Motor neuron (in vitro differentiated cells): Measurements from ENCODE around the gene ACAD8. TPM values are rescaled to one million over a fixed set of nuclear protein-coding genes. Genes with fewer than 3 reads are reported as not detected.
A peak's percentile ranks its signal among the peaks of the same experiment; 100 is the strongest.

ENCODE experiments used
- ATAC-seq, 8 experiments: fragments of 200-7000 bp; cut with Tn5 transposase; replicated peaks in 6 of 8; 2 replicates each; pipeline ENCODE4 v1.8.0; 2021; ENCODE audit warnings: mild to moderate bottlenecking in 8 of 8, moderate library complexity in 8 of 8
- H3K27ac ChIP-seq, 2 donors: fragments of 250-450 bp; sonication (Bioruptor Pico); 2 replicates each; pipeline ENCODE4 v1.9.0; 2021; ENCODE audit warnings: antibody characterized with exemption in 2 of 2, mild to moderate bottlenecking in 2 of 2, moderate library complexity in 1 of 2
- H3K4me1 ChIP-seq, 2 donors: fragments of 250-450 bp; sonication (Bioruptor Pico); replicated peaks in 1 of 2; 2 replicates each; pipeline ENCODE4 v1.6.1; 2021; ENCODE audit warnings: antibody characterized with exemption in 2 of 2, mild to moderate bottlenecking in 2 of 2, moderate library complexity in 1 of 2
- H3K4me3 ChIP-seq, 5 donors: fragments of 250-450 bp; sonication (Bioruptor Pico); 2 replicates each; pipeline ENCODE4 v1.9.0; 2021; ENCODE audit warnings: antibody characterized with exemption in 5 of 5, mild to moderate bottlenecking in 5 of 5, moderate library complexity in 4 of 5
- WGBS, 10 experiments: fragments of 450-650 bp; shearing (Covaris generic); methylation state at CpG; one replicate each; pipeline ENCODE4 v1.0.0; 2022; 5-methylcytosine and 5-hydroxymethylcytosine counted together
- in situ Hi-C, 9 experiments: fragments of 400-800 bp; cut with MboI; loops; one replicate each; pipeline ENCODE4 v1.15.0; 2021; ENCODE audit warnings: low sequenced_read_pairs in 9 of 9, low pct_unique_long_range_greater_than_20kb in 2 of 9; ENCODE audit not compliant: unreplicated experiment in 9 of 9
- total RNA-seq, 8 experiments: library from RNA; unstranded; fragments of 300-600 nt; gene quantifications; 2 replicates each; pipeline versions ENCODE4 v1.2.3 to v1.2.4, GENCODE V29; 2022

ACAD8 gene
- total RNA-seq, 8 experiments from 2014 or later, result 21.4 to 45.0 (median 28.2) TPM

DNA sequence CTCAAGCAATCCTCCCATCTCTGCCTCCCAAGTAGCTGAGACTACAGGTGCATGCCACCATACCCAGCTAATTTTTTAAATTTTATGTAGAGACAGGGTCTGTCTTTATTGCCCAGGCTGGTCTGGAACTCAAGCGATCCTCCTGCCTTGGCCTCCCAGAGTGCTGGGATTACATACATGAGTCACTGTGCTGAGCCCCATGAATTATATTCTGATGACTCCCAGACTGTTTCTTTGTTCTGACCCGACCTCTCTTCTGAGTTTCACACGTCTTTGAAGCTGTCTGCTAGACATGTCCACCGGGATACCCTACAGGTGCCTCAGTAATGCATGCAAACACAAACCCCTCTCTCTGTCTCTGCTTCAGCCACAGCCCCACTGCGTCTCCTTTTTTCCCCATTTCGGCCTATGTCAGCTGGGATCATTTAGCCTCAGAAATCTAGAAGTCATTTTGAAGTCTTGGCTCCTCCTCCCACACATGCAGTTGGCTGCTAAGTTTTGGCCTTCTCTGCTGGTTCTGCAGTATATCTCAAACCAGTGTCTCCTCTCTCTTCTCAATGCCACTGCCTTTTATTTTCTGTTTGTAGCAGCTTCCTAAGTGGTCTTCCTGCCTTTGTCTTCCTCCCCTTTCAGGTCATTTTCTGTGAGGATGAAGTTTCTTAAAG lies 24.1 kb upstream of the ACAD8 start:
- peak in 2 of 8 experiments; percentile 7 for ATAC-seq
- Histone ChIP-seq H3K27ac (no peak overlapping the region), H3K4me1 (peaks cover 6 to 12% of the 10 kb centered on the region in 2 donors), H3K4me3 (no peak overlapping the region)
- in situ Hi-C loops, result loop anchor here in 1 of 9 experiments (25.0 kb wide), 1 partner anchor 292 kb away; no protein-coding TSS in a partner anchor
- 20 to 71% (median 45%) methylated on average over 1 to 6 of the region's 6 CpGs; no CpG with 5 or more reads in 2 of the 10 experiments for WGBS, 10 experiments

GRCh38 chr11:134230339-134230738 lies 23.0 kb upstream of the ACAD8 start:
- Histone ChIP-seq H3K4me3 (no peak overlapping the region), H3K4me1 (peaks cover 6 to 12% of the 10 kb centered on the region in 2 donors), H3K27ac (no peak overlapping the region)
- 71 to 100% (median 79%) methylated on average over 1 to 4 of the region's 4 CpGs; no CpG with 5 or more reads in 2 of the 10 experiments for WGBS, 10 experiments
- in situ Hi-C loops, result loop anchor here in 1 of 9 experiments (25.0 kb wide), 1 partner anchor 293 kb away; no protein-coding TSS in a partner anchor
- ATAC-seq, result no peak

GRCh38 chr11:134231958-134232659 lies 21.3 kb upstream of the ACAD8 start:
- no peak overlapping the region for H3K27ac ChIP-seq
- H3K4me1 ChIP-seq, result peaks cover 0 to under 1% of the 10 kb centered on the region in 2 donors
- in situ Hi-C loops, result loop anchor here in 1 of 9 experiments (25.0 kb wide), 1 partner anchor 295 kb away; no protein-coding TSS in a partner anchor
- ATAC-seq, result no peak
- no peak overlapping the region for H3K4me3 ChIP-seq
- 67 to 100% (median 86%) methylated on average over 1 to 7 of the region's 10 CpGs; no CpG with 5 or more reads in 1 of the 10 experiments for WGBS, 10 experiments

DNA sequence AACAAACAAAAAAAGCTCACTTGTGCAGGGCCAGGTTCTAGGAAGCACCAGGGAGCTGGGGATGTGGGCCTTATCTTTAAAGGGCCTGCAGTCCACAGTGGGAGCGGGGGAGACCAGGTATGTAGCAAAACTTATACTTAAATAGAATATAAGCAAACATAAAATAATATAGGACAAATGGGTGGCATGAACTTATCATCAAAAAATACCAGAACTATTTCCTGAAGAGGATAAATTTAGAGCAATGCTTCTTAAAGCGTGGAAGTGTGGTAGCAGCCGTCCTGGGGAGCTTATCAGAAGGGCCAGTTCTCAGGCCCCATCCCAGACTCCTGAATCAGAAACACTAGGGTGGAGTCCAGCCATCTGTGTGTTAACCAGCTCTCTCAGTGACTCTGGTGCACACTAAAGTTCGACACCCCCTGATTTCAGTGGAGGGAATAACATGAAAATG lies 19.6 kb upstream of the ACAD8 start:
- H3K4me1 ChIP-seq, result no peaks in the 10 kb centered on the region
- ATAC-seq, result peak in 1 of 8 experiments; percentile 24
- in situ Hi-C loops, result loop anchor here in 1 of 9 experiments (25.0 kb wide), 1 partner anchor 296 kb away; no protein-coding TSS in a partner anchor
- no peak overlapping the region for H3K27ac ChIP-seq
- 80 to 100% (median 92%) methylated on average over 1 to 3 of the region's 4 CpGs; no CpG with 5 or more reads in 1 of the 10 experiments for WGBS, 10 experiments
- H3K4me3 ChIP-seq, result no peak overlapping the region

- no peak for ATAC-seq
- 83 to 100% (median 90%) methylated on average over 1 to 3 of the region's 3 CpGs; no CpG with 5 or more reads in 3 of the 10 experiments for WGBS, 10 experiments
- in situ Hi-C loops, result loop anchor here in 1 of 9 experiments (25.0 kb wide), 1 partner anchor 298 kb away; no protein-coding TSS in a partner anchor
- no peak overlapping the region for H3K27ac ChIP-seq
- H3K4me3 ChIP-seq, result no peak overlapping the region
- no peaks in the 10 kb centered on the region for H3K4me1 ChIP-seq
Observed at GRCh38 chr11:134235399-134235798, 18.0 kb upstream of the ACAD8 start.

GRCh38 chr11:134236834-134237556 lies 16.4 kb upstream of the ACAD8 start:
- no peak for ATAC-seq
- Histone ChIP-seq H3K27ac (no peak overlapping the region), H3K4me1 (no peaks in the 10 kb centered on the region), H3K4me3 (no peak overlapping the region)
- WGBS, 10 experiments, result 83 to 100% (median 90%) methylated on average over 4 to 7 of the region's 7 CpGs
- in situ Hi-C loops, result loop anchor here in 1 of 9 experiments (25.0 kb wide), 1 partner anchor 300 kb away; no protein-coding TSS in a partner anchor

DNA sequence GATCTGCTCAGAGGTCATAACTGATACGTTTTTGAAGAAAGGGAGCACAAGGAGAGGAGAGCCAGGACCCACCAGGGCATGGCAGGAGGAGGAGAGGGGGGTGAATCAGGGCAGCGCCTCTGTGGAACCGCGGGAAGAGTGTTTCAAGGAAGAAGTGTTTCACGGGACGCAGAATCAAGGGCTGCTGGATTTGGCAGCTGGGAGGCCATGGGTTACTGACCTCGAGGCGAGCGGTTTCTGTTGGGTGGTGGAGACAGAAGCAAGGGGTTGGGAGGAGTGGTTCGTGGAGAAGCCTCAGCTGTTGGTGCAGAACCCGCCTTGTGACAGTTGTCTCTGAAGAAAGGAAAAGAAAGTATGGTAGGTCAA lies 15.8 kb upstream of the ACAD8 start:
- Histone ChIP-seq H3K27ac (no peak overlapping the region), H3K4me1 (no peaks in the 10 kb centered on the region), H3K4me3 (no peak overlapping the region)
- WGBS, 10 experiments, result 80 to 93% (median 83%) methylated on average over 1 to 11 of the region's 11 CpGs; no CpG with 5 or more reads in 2 of the 10 experiments
- no peak for ATAC-seq
- in situ Hi-C loops, result loop anchor here in 1 of 9 experiments (25.0 kb wide), 1 partner anchor 300 kb away; no protein-coding TSS in a partner anchor

GRCh38 chr11:134238956-134239355 lies 14.4 kb upstream of the ACAD8 start:
- in situ Hi-C loops, result loop anchor here in 1 of 9 experiments (25.0 kb wide), 1 partner anchor 302 kb away; no protein-coding TSS in a partner anchor
- WGBS, 10 experiments, result 67 to 100% (median 97%) methylated on average over 1 to 4 of the region's 5 CpGs; no CpG with 5 or more reads in 2 of the 10 experiments
- no peak for ATAC-seq
- no peak overlapping the region for H3K27ac ChIP-seq
- no peaks in the 10 kb centered on the region for H3K4me1 ChIP-seq
- no peak overlapping the region for H3K4me3 ChIP-seq

DNA sequence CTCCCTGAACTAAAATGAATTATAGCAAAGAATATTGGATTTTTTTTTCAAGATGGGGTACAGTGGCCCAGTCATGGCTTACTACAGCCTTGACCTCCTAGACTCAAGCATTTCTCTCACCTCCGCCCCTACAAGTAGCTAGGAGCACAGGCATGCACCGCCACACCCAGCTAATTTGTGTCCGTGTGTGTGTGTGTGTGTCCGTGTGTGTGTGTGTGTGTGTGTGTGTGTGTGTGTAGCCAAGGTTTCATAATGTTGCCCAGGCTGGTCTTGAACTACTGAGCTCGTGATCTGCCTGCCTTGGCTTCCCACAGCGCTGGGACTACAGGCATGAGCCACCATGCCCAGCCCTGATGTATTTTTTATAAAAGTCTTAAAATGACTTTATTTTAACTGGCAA lies 12.8 kb upstream of the ACAD8 start:
- Histone ChIP-seq H3K4me1 (no peaks in the 10 kb centered on the region), H3K27ac (no peak overlapping the region), H3K4me3 (no peak overlapping the region)
- ATAC-seq, result no peak
- in situ Hi-C loops, result loop anchor here in 1 of 9 experiments (25.0 kb wide), 1 partner anchor 303 kb away; no protein-coding TSS in a partner anchor
- WGBS, 10 experiments, result 0 to 100% (median 56%) methylated on average over 1 to 3 of the region's 6 CpGs; no CpG with 5 or more reads in 4 of the 10 experiments

DNA sequence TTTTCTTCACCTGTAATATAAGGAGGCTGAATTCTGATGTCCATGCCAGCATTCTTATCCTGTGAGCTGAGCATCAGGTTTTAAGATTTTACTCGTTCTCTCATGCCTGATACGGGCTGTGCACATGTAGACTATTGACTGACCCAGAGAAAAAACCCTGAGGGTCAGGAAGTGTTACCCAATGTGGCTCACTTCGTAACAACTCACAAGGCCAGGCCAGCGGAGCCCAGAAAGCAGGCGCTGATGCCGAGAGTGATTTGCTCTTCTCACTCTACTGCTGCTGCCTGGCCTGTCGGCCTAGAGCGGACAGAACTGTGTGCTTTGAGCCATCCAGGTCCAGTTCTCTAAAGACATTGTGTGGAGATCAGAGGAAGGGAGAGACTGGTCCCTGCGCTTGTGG lies 11.0 kb upstream of the ACAD8 start:
- Histone ChIP-seq H3K4me1 (no peaks in the 10 kb centered on the region), H3K4me3 (no peak overlapping the region), H3K27ac (no peak overlapping the region)
- in situ Hi-C loops, result loop anchor here in 1 of 9 experiments (25.0 kb wide), 1 partner anchor 305 kb away; no protein-coding TSS in a partner anchor
- 78 to 100% (median 89%) methylated on average over 1 to 9 of the region's 9 CpGs; no CpG with 5 or more reads in 5 of the 10 experiments for WGBS, 10 experiments
- ATAC-seq, result no peak

DNA sequence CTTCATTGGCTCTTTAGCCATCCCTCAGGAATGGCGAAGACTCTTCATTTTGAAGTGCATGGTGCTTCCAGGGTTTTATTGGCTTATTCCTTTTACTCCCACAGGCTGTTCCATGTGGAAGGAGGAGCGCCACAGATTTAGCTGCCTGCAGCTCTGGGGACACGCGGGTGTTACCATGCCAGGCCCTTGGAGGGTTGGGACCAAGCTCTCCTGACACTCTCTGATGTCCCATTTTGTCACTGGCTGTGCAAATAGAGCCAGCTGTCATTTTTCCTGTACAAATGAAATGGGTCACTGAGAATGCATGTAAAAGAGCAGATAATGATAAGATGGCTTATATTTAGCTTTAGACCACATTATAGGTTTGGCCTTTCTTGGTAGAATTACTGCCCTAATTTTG lies 9.5 kb upstream of the ACAD8 start:
- ATAC-seq, result no peak
- H3K4me1 ChIP-seq, result no peaks in the 10 kb centered on the region
- H3K27ac ChIP-seq, result no peak overlapping the region
- H3K4me3 ChIP-seq, result no peak overlapping the region
- in situ Hi-C loops, result loop anchor here in 1 of 9 experiments (25.0 kb wide), 1 partner anchor 307 kb away; no protein-coding TSS in a partner anchor
- WGBS, 10 experiments, result 79 to 100% (median 100%) methylated on average over 1 to 4 of the region's 4 CpGs; no CpG with 5 or more reads in 5 of the 10 experiments

DNA sequence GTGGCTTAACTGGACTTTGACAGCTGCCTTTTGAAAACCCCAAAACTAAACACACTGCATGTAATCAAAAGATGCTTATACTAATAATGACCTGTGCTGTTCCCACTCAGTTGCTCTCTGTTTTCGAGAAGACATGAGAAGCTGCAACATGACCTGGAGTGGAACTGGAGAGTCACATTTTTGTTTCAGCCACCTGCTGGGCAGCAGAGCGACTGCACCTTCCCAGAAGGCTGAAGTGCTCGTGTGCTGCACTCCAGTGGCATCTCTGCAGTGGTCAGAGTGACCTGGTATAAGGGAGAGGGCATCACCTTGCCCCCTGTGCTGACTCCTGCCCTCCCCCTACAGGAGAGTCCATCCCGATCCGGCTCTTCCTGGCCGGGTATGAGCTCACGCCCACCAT lies 8.8 kb upstream of the ACAD8 start:
- WGBS, 10 experiments, result 50 to 76% (median 64%) methylated on average over 1 to 7 of the region's 7 CpGs; no CpG with 5 or more reads in 4 of the 10 experiments
- Histone ChIP-seq H3K4me1 (no peaks in the 10 kb centered on the region), H3K4me3 (no peak overlapping the region), H3K27ac (no peak overlapping the region)
- ATAC-seq, result peak in 7 of 8 experiments; percentile 14 to 82 (median 45)
- in situ Hi-C loops, result loop anchor here in 1 of 9 experiments (25.0 kb wide), 1 partner anchor 307 kb away; no protein-coding TSS in a partner anchor
